Right atrium auricular region (tissue), 2 donors: Measurements from ENCODE around the gene PRDM16. TPM values are rescaled to one million over a fixed set of nuclear protein-coding genes. Genes with fewer than 3 reads are reported as not detected.

Source experiments
- DNase-seq: peaks from one replicate; pipeline ENCODE4 v3.0.0-alpha.2; 2019; ENCODE audit warnings: low spot score
- H3K27ac ChIP-seq, 2 donors: fragments of 200-600 bp; sonication (generic); 1 replicate in 1 of 2; 2 replicates in 1 of 2; pipeline ENCODE4 v1.5.1; 2016 to 2019
- H3K27me3 ChIP-seq, 2 donors: fragments of 200-600 bp; sonication (generic); one replicate each; pipeline versions ENCODE4 v1.5.1 to v1.6.0; 2017 to 2019
- H3K36me3 ChIP-seq: fragments of 200-600 bp; sonication (generic); one replicate; pipeline ENCODE4 v1.5.1; 2016
- H3K4me1 ChIP-seq, 2 donors: fragments of 200-600 bp; sonication (generic); one replicate each; pipeline versions ENCODE4 v1.5.1 to v1.6.0; 2017 to 2019
- H3K4me3 ChIP-seq, 2 donors: fragments of 200-600 bp; sonication (generic); 1 replicate in 1 of 2; 2 replicates in 1 of 2; pipeline ENCODE4 v1.5.1; 2017 to 2019; ENCODE audit warnings: mild to moderate bottlenecking in 1 of 2, moderate library complexity in 1 of 2
- H3K9me3 ChIP-seq, 2 donors: fragments of 200-600 bp; sonication (generic); one replicate each; pipeline ENCODE4 v1.5.1; 2019
- total RNA-seq, 2 donors: library from RNA; depleted of rRNA; stranded (reverse); fragments of >200 nt; gene quantifications; one replicate each; pipeline ENCODE4 v1.1.0, GENCODE V29; 2016
- TF ChIP-seq, protein P1 (sequence below), 2 donors: fragments of 200-600 bp; sonication (generic); IDR thresholded peaks; one replicate each; pipeline ENCODE4 v1.5.1; 2019; ENCODE audit warnings: antibody characterized with exemption in 2 of 2

PRDM16 gene
- total RNA-seq, 2 donors from 2014 or later = 0.22 to 3.3 TPM

DNA sequence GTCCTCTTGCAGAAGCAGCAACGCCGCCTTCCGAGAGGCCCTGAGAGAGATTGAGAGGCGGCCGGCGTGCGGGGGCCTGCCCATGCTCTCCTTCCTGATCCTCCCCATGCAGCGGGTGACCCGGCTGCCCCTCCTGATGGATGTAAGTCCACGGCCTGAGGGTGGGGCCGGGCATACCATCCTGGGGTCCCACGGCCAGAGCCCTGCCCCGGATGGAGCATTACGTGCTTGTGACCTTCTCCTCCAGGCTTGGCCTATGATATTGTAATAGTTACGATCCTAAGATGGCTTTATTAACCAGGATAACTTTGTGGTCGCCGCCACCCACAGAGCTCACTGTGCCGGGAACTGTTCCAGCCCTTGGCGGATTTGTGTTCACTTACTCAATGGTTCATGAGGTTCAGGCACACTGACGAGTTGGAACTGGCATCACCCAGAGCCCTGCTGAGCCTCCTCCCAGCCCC lies 404.4 kb downstream of the PRDM16 start:
- no peak overlapping the region for H3K4me3 ChIP-seq
- H3K36me3 ChIP-seq = no peaks in the 10 kb centered on the region
- TF ChIP-seq, protein P1, sequence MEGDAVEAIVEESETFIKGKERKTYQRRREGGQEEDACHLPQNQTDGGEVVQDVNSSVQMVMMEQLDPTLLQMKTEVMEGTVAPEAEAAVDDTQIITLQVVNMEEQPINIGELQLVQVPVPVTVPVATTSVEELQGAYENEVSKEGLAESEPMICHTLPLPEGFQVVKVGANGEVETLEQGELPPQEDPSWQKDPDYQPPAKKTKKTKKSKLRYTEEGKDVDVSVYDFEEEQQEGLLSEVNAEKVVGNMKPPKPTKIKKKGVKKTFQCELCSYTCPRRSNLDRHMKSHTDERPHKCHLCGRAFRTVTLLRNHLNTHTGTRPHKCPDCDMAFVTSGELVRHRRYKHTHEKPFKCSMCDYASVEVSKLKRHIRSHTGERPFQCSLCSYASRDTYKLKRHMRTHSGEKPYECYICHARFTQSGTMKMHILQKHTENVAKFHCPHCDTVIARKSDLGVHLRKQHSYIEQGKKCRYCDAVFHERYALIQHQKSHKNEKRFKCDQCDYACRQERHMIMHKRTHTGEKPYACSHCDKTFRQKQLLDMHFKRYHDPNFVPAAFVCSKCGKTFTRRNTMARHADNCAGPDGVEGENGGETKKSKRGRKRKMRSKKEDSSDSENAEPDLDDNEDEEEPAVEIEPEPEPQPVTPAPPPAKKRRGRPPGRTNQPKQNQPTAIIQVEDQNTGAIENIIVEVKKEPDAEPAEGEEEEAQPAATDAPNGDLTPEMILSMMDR (IDR thresholded peaks at IDR 0.05) = no peak
- H3K27ac ChIP-seq = no peak overlapping the region
- no peak for DNase-seq
- H3K4me1 ChIP-seq = peaks cover 0 to 12% of the 10 kb centered on the region in 2 donors
- H3K27me3 ChIP-seq = no peaks in the 10 kb centered on the region
- no peaks in the 10 kb centered on the region for H3K9me3 ChIP-seq

DNA sequence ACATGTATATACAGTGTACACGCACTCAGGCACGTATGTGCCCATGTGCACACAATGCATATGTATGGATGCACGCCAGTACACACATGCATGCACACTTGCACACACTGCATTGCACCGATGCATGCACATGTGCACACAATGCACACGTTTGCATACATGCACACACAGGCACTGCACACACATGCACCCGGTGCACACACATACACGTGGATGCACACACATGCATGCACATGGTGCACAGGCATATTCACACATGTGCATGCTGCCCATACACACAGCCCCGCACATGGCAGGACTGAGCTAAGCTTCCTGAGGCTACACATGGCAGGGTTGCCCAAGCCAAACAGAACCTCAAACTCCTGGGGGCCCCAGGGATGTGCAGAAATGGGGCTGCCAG lies 405.0 kb downstream of the PRDM16 start:
- no peak for DNase-seq
- H3K4me1 ChIP-seq = peaks cover 0 to 12% of the 10 kb centered on the region in 2 donors
- H3K27ac ChIP-seq = no peak overlapping the region
- no peaks in the 10 kb centered on the region for H3K9me3 ChIP-seq
- no peak overlapping the region for H3K4me3 ChIP-seq
- TF ChIP-seq, protein P1 (IDR thresholded peaks at IDR 0.05) = no peak
- H3K36me3 ChIP-seq = no peaks in the 10 kb centered on the region
- H3K27me3 ChIP-seq = no peaks in the 10 kb centered on the region

DNA sequence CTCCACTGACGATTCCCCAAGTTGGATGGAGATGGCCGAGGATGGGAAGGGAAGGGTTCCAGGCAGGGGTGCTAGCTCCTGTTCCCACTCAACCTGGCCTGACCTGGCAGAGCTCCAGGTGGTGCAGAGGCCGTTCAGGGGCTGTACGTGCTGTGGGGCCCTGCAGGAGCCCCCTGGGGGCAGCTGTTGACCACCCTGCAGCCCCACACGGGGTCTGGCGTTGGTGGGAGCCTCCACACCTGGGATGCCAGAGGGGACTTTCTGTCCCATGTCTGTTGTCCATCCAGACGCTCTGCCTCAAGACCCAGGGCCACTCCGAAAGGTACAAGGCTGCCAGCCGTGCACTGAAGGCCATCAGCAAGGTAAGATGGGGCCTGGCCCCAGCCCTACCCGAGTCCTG lies 405.4 kb downstream of the PRDM16 start:
- Histone ChIP-seq H3K4me3 (no peak overlapping the region), H3K9me3 (no peaks in the 10 kb centered on the region), H3K36me3 (no peaks in the 10 kb centered on the region), H3K27ac (no peak overlapping the region), H3K27me3 (no peaks in the 10 kb centered on the region), H3K4me1 (peaks cover 0 to 12% of the 10 kb centered on the region in 2 donors)
- DNase-seq = no peak
- TF ChIP-seq, protein P1 (IDR thresholded peaks at IDR 0.05) = no peak

DNA sequence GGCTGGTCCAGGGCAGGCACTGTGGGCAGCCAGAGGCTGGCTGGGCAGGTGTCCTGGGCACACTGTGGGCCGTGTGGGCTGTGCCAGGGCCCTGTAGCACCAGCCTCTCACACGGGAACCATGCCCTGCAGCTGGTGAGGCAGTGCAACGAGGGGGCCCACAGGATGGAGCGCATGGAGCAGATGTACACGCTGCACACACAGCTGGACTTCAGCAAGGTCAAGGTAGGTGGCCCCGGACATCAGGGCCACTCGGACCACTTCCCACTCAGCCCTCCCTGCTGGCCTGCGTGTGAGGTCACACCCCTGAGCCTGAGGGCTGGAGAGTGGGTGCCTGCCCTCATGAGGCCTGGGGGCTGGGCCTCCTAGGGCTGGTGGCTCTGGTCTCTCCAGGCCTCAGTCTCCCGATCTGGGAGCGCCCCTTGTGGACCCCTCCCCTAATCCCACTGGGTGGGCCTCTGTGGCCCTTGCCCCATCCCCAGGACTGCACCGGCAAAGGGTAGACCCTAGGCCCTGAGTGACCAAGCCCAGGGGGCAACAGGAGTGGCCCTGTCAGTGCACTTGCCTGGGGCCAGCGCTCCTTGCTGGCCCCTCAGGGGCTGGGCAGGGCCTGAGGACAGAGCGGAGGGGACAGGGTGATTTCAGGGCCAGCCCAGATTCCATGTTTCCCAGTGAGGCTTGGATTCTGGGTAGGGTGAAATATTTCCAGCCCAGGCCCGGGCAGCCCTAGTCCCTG lies 407.0 kb downstream of the PRDM16 start:
- TF ChIP-seq, protein P1 (IDR thresholded peaks at IDR 0.05) = no peak
- Histone ChIP-seq H3K4me1 (peaks cover 0 to 11% of the 10 kb centered on the region in 2 donors), H3K27ac (no peak overlapping the region), H3K27me3 (no peaks in the 10 kb centered on the region), H3K36me3 (no peaks in the 10 kb centered on the region), H3K4me3 (no peak overlapping the region), H3K9me3 (no peaks in the 10 kb centered on the region)
- no peak for DNase-seq

DNA sequence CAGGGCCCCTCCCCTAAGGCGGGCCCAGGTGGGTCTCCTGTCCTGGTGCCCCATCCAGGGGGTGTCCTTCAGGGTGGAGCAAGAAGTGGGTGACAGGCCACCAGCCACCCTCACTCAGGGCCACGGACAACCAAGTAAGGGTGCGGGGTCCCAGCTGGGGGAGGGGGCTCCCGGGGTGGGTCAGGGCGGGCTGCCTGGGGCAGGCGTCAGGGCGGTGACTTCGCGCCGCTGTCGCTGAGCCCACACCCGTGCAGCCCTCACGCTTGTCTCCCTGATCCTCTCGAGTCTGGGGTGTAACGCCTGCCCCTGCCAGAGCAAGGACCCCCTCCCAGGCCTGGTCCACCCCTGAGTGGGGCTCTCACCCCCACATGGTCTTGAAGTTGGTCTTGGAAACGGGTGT lies 407.7 kb downstream of the PRDM16 start:
- Histone ChIP-seq H3K27me3 (no peaks in the 10 kb centered on the region), H3K4me1 (peaks cover 0 to 5% of the 10 kb centered on the region in 2 donors), H3K4me3 (no peak overlapping the region), H3K9me3 (no peaks in the 10 kb centered on the region), H3K27ac (no peak overlapping the region), H3K36me3 (no peaks in the 10 kb centered on the region)
- TF ChIP-seq, protein P1 (IDR thresholded peaks at IDR 0.05) = no peak
- DNase-seq = no peak
